ENCODE measurements around the gene CSMD2.
A peak's percentile ranks its signal among the peaks of the same experiment; 100 is the strongest.

Gene CSMD2

GRCh38 chr1:33960188-33960895 lies 204.7 kb downstream of the CSMD2 start:
- DNase-seq (ENCODE audit: low read depth), result no peak

DNA sequence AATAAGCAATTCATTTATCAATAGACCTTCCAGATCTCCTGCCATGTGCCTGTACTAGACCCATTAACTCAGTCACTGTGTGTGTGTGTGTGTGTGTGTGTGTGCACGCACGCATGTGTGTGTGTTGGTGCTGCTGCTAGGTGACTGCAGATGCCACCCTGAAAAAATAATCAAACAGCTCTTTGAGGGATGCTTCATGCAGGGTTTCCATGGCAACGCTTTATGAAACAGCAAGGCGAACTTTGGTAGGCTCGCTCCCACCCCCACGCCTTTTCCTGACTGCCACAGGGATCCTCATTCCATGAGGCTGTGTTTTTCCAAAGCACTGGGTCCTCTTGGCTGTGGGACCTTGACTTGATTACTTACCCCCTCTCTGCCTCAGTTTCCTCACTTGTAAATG lies 207.2 kb downstream of the CSMD2 start:
- no peak for DNase-seq (ENCODE audit: low read depth)

DNA sequence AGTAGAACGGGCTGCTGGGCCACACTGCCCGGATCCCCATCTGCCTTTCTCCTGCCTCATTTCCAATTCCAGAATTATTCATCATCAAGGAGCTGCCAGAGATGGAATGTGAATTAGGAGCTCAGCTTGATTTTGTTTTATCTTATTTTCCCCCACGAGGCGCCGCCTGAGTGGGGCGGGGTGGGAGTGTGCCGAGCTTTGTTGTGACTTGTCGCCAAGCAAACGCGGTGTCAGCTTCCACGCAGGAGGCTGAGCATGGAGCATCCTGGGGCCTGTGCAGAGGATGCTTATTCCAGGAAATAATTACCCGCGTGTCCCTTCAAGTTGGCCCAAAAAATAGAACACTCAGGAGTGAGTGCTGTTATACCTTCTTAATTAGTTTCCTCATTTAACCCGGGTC lies 209.9 kb downstream of the CSMD2 start:
- DNase-seq (ENCODE audit: low read depth), result no peak

DNA sequence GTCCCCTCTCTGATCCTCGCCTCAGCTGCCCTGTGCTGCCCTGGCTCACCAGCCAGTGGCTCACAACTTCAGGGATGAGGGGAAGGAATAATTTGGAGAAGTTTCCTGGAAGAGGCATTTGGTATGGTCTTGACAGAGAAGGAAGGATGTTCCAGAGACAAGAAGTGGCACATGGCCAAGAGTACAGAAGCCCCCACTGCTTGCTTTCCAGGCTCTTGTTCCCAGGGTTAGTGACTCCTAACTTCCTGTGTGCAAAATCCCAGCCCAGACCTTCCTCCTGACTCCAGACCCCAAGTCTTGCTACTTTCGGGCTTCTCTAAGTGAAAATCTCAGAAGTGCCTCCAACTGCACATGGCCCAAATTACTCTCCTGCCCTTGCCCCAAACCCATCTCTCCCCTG lies 215.5 kb downstream of the CSMD2 start:
- DNase-seq (ENCODE audit: low read depth), result no peak

DNA sequence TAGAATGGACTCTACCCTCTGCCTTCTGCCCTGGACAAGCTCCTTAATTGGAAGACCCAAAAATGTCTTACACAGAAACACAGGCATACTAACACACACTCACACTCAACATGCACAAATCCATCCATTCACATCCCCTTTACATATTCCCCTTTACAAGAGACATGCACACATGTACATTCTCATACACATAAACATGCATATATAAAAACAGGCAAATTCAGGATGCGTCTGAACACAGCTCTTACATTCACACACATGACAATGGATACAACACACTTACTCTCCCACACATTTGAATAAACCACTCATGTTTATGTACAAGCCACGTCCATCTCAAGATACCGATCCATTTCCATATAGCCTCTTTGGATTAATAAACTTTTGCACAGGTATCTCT lies 216.7 kb downstream of the CSMD2 start:
- DNase-seq (ENCODE audit: low read depth), result no peak

- no peak for DNase-seq (ENCODE audit: low read depth)
Observed at GRCh38 chr1:33946836-33947235, 218.2 kb downstream of the CSMD2 start.

GRCh38 chr1:33944846-33945245 lies 220.2 kb downstream of the CSMD2 start:
- no peak for DNase-seq (ENCODE audit: low read depth)

DNA sequence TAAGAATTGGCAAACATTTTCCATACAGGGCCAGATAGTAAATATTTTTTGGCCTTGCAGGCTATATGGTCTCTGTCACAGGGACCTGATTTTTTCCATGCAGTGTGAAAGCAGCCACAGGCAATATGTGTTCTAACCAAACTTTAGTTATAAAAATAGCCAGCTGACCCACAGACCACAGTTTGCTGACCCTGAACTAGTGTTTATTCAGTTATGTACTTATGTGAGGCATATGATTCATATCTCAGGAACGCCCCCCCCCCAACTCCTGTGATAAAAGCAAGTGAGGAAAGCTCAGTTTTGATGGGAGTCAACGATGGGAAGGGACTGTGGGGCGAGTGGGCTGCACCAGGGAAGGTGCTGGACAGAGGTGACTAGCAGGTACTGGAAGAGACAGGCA lies 221.1 kb downstream of the CSMD2 start:
- peak; percentile 14 for DNase-seq (ENCODE audit: low read depth)

GRCh38 chr1:33932871-33933270 lies 232.2 kb downstream of the CSMD2 start:
- DNase-seq (ENCODE audit: low read depth), result no peak

GRCh38 chr1:33931111-33931475 lies 233.9 kb downstream of the CSMD2 start:
- no peak for DNase-seq (ENCODE audit: low read depth)

DNA sequence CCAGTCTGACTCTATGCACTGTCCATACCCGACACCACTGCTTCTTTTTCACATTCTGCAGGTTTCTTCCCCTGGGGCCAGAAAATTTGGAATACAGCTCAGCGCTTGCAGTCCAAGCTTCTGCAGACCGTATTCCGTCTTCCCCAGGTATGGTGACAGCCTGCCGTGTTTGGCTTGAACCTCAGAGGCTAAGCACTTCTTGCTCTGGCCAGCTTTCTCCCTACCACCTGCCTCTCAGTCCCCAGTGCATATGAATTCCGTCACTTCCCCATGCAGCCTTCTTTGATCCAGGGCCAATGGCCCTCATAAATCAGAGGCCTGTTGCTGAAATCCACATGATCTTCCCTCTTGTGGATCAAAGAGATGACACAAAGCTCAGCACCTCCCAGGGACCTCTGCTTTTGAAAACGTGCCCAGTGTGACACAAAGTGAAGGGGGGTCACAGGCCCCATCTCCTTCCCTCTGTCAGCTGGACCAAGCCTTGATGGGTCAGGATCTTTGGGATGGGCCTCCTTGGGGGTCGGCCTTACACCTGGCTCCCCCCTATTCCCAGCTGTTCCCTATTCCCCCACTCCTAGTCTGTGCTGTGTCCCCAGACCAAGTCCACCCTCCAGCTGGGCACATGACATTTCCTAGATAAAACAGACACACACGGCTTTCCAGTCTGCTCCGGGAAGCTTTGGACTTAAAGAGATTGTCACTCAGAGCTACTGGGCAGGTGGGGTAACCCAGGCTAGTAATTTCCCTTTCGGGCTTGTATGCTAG lies 234.5 kb downstream of the CSMD2 start:
- DNase-seq (ENCODE audit: low read depth), result no peak

GRCh38 chr1:33928251-33928650 lies 236.8 kb downstream of the CSMD2 start:
- no peak for DNase-seq (ENCODE audit: low read depth)

DNA sequence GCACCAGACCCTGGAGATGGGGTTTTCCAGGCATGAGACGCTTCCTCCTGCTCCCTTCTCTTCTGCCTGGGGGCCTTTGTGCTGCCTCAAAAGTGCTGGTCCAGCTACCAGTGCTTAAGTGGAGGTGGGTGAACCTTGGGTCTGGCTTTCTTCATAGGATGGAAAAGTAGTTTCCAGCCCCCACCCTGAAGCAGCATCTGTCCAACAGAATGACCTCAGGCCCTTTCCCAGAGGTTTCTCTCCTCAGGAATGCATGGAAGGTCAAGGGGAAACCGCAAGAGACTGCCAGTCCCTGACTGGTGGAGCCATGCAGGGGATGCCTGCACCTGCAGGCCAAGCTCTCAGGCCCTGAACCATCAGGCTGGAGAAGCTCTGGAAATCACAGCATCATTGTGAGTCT lies 237.3 kb downstream of the CSMD2 start:
- DNase-seq (ENCODE audit: low read depth), result no peak

GRCh38 chr1:33925586-33925985 lies 239.4 kb downstream of the CSMD2 start:
- DNase-seq (ENCODE audit: low read depth), result no peak

DNA sequence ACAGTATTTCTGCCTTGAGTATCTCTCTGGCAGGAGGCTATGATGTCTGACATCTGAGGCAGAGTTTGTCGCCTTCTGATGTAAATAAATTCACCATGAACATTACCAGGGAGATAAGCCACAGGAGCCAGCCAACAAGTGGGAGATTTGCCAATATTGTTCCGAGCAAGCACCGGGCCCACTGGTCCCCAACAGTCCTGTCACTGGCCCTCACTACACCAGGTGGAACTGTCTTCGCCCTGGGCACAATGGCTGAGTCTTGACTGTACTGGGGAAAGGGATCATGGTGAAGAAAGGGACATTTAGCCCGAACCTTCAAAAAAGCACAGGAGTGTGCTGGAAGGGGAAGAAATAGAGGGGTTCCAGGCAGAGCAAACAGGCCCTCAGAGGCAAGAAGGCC lies 243.7 kb downstream of the CSMD2 start:
- DNase-seq (ENCODE audit: low read depth), result no peak

GRCh38 chr1:33918368-33918767 lies 246.7 kb downstream of the CSMD2 start:
- DNase-seq (ENCODE audit: low read depth), result no peak

DNA sequence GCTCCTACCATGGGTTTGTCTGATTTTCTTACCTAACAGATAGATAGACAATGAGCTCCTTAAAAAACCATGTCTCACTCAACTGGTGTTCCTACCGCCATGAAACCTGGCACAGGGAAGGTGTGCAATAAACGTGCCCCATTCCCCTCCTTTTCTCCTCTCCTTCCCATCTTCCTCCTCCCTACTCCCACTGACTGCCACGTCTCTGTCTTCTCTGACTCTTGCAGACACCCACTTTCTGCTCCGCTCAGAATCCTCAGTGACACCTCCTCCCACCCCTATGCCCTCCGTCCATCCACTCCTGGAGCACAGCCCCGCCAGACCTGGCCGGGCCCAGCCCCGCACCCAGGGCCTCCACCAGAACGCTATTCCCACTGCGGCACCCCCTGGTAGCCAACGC lies 248.2 kb downstream of the CSMD2 start:
- no peak for DNase-seq (ENCODE audit: low read depth)

- no peak for DNase-seq (ENCODE audit: low read depth)
Observed at GRCh38 chr1:33914531-33914930, 250.5 kb downstream of the CSMD2 start.

DNA sequence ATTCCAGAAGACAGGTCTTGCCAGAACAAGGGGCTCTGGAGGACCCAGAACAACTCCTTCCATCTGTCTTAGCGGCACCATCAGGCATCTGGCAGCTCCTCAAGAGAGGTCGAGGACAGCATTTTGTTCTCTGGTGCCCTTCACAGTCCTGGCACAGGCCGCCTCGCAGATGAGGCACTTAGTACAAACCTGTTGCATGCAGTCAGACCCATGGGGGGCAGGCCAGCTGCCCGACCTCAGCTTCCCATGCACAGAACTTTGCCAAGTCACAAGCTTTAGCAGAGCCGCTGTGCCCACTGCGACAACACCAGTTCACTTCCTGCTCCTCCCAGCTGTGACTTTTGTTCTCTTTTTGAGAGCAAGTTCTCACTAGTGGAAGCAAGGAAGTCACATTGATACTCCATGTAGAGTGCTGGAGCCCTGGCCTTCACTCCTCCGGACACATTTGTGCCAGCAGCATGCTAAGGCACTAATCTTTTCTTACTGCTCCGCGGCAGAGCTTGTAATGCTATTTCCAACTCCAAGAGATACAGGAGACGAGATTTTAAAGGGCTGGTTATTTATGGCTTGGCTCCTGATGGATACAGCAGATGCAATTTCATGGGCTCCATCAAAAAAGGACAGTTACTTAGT lies 256.6 kb downstream of the CSMD2 start:
- DNase-seq (ENCODE audit: low read depth), result no peak

- DNase-seq (ENCODE audit: low read depth), result no peak
Observed at GRCh38 chr1:33906156-33906555, 258.9 kb downstream of the CSMD2 start.

GRCh38 chr1:33905241-33905640 lies 259.8 kb downstream of the CSMD2 start:
- no peak for DNase-seq (ENCODE audit: low read depth)

GRCh38 chr1:33903210-33903589 lies 261.8 kb downstream of the CSMD2 start:
- no peak for DNase-seq (ENCODE audit: low read depth)

DNA sequence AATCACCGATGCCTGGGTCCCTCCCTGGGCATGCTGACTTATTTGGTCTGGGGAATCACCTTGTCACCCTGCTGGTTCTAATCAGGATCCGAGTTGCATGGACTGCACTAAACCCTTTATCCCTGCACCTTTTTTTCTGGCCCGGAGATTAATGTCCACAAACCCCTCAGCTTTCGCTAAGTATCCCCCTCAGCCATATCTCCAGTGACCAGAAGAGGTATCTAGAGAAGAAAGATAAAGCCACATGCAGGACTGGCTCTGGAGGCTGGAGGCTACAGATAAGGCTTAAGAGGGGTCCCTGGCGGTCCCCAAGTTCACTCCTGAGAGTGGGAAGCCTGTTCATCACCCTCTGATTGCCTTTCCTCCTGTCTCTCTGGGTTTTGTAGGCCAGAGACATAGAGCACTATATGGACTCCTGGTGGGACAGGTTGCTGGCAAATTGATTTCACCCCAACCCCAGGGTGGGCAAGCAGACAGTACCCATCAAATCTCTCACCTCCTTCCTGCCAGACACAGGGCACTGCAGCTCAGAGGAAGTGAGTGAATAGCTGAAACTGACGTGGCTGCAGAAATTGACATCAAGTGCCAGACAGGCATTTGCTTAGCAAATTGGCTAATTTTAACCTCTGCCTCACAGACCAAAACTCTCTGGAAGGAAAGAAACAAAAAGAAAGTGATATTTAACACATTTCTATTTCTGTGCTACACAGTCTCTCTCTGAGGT lies 262.4 kb downstream of the CSMD2 start:
- no peak for DNase-seq (ENCODE audit: low read depth)
